HG03108 (cell line): ENCODE results near the gene MDFIC.

Source experiments
- ATAC-seq: cut with Tn5 transposase; IDR thresholded peaks from one replicate; pipeline ENCODE4 v1.9.1; 2021; ENCODE audit warnings: moderate library complexity; ENCODE audit not compliant: unreplicated experiment

MDFIC gene

GRCh38 chr7:114924038-114924712 is 2.3 kb downstream of the MDFIC start:
- no peak for ATAC-seq

- ATAC-seq, result no peak
Observed at GRCh38 chr7:114925434-114925833, 3.5 kb downstream of the MDFIC start.

GRCh38 chr7:114928060-114928459 is 6.2 kb downstream of the MDFIC start:
- ATAC-seq, result no peak

- no peak for ATAC-seq
Observed at GRCh38 chr7:114929570-114929969, 7.7 kb downstream of the MDFIC start.

- no peak for ATAC-seq
Observed at GRCh38 chr7:114930107-114930661, 8.3 kb downstream of the MDFIC start.

GRCh38 chr7:114930829-114931655 is 9.1 kb downstream of the MDFIC start:
- peak; percentile 34 for ATAC-seq

GRCh38 chr7:114931656-114932011 is 9.7 kb downstream of the MDFIC start:
- ATAC-seq, result peak; percentile 75

- ATAC-seq, result no peak
Observed at GRCh38 chr7:114932991-114933390, 11.1 kb downstream of the MDFIC start.

- no peak for ATAC-seq
Observed at GRCh38 chr7:114933658-114934057, 11.8 kb downstream of the MDFIC start.

GRCh38 chr7:114934086-114934485 is 12.2 kb downstream of the MDFIC start:
- ATAC-seq, result no peak

GRCh38 chr7:114934713-114935112 is 12.8 kb downstream of the MDFIC start:
- no peak for ATAC-seq

GRCh38 chr7:114936471-114936870 is 14.6 kb downstream of the MDFIC start:
- ATAC-seq, result no peak

- ATAC-seq, result no peak
Observed at GRCh38 chr7:114937446-114937845, 15.6 kb downstream of the MDFIC start.

- no peak for ATAC-seq
Observed at GRCh38 chr7:114938785-114939184, 16.9 kb downstream of the MDFIC start.

GRCh38 chr7:114939484-114940097 is 17.7 kb downstream of the MDFIC start:
- ATAC-seq, result no peak

- no peak for ATAC-seq
Observed at GRCh38 chr7:114940220-114940619, 18.3 kb downstream of the MDFIC start.

GRCh38 chr7:114941692-114942091 is 19.8 kb downstream of the MDFIC start:
- peak; percentile 47 for ATAC-seq

- peak; percentile 38 for ATAC-seq
Observed at GRCh38 chr7:114942446-114943175, 20.7 kb downstream of the MDFIC start.

- ATAC-seq, result no peak
Observed at GRCh38 chr7:114943530-114943929, 21.6 kb downstream of the MDFIC start.

- no peak for ATAC-seq
Observed at GRCh38 chr7:114943953-114944744, 22.3 kb downstream of the MDFIC start.
